Glutamatergic neuron (in vitro differentiated cells): Measurements from ENCODE around the gene FANK1. TPM values are rescaled to one million over a fixed set of nuclear protein-coding genes. Genes with fewer than 3 reads are reported as not detected.
A peak's percentile ranks its signal among the peaks of the same experiment; 100 is the strongest.

Source experiments
- DNase-seq: peaks from one replicate; pipeline ENCODE4 v3.0.0; 2022
- H3K27ac Mint-ChIP-seq: one replicate; pipeline ENCODE4 v1.8.0; 2020; ENCODE audit warnings: mild to moderate bottlenecking, mixed read lengths, inconsistent platforms; ENCODE audit not compliant: unreplicated experiment
- H3K27me3 Mint-ChIP-seq: one replicate; pipeline ENCODE4 v1.8.0; 2020; ENCODE audit warnings: mild to moderate bottlenecking, moderate library complexity, mixed read lengths, inconsistent platforms; ENCODE audit not compliant: unreplicated experiment
- H3K36me3 Mint-ChIP-seq: one replicate; pipeline ENCODE4 v1.8.0; 2020; ENCODE audit warnings: mild to moderate bottlenecking, mixed read lengths, inconsistent platforms; ENCODE audit not compliant: unreplicated experiment
- H3K4me1 Mint-ChIP-seq: one replicate; pipeline ENCODE4 v1.8.0; 2020; ENCODE audit warnings: mild to moderate bottlenecking, low read depth, mixed read lengths, inconsistent platforms; ENCODE audit not compliant: unreplicated experiment
- H3K4me3 Mint-ChIP-seq: one replicate; pipeline ENCODE4 v1.8.0; 2020; ENCODE audit warnings: mild to moderate bottlenecking, mixed read lengths, inconsistent platforms; ENCODE audit not compliant: unreplicated experiment
- H3K9me3 Mint-ChIP-seq: one replicate; pipeline ENCODE4 v1.8.0; 2020; ENCODE audit warnings: mild to moderate bottlenecking, moderate library complexity, mixed read lengths, inconsistent platforms; ENCODE audit not compliant: unreplicated experiment
- CTCF ChIP-seq: fragments of 200-600 bp; sonication (generic); IDR thresholded peaks from one replicate; pipeline ENCODE4 v1.5.0; 2021; ENCODE audit not compliant: partially characterized antibody, unreplicated experiment
- total RNA-seq: library from RNA; stranded (reverse); fragmentation: NEBNext Ultra II Directional; extraction: Animal tissue kit (Norgen Biotek cat#: 25700); gene quantifications from one replicate; pipeline ENCODE4 v1.2.1, GENCODE V29; 2021; ENCODE audit not compliant: unreplicated experiment

The FANK1 gene
- total RNA-seq, 1 donor from 2014 or later: 0.59 TPM

GRCh38 chr10:125865120-125865519 lies 31.2 kb upstream of the FANK1 start:
- Mint-ChIP-seq H3K27me3 (no peaks in the 10 kb centered on the region), H3K27ac (no peak overlapping the region), H3K9me3 (no peaks in the 10 kb centered on the region), H3K4me3 (no peak overlapping the region), H3K36me3 (no peaks in the 10 kb centered on the region), H3K4me1 (no peaks in the 10 kb centered on the region)
- no peak for DNase-seq
- TF ChIP-seq CTCF: no peak

GRCh38 chr10:125866421-125867029 lies 29.8 kb upstream of the FANK1 start:
- no peaks in the 10 kb centered on the region for H3K36me3 Mint-ChIP-seq
- no peaks in the 10 kb centered on the region for H3K27me3 Mint-ChIP-seq
- no peak overlapping the region for H3K27ac Mint-ChIP-seq

GRCh38 chr10:125868372-125868975 lies 27.9 kb upstream of the FANK1 start:
- DNase-seq: no peak
- no peaks in the 10 kb centered on the region for H3K9me3 Mint-ChIP-seq
- no peaks in the 10 kb centered on the region for H3K4me1 Mint-ChIP-seq
- TF ChIP-seq CTCF: peak; percentile 67
- H3K36me3 Mint-ChIP-seq: no peaks in the 10 kb centered on the region
- H3K27ac Mint-ChIP-seq: no peak overlapping the region
- no peak overlapping the region for H3K4me3 Mint-ChIP-seq
- H3K27me3 Mint-ChIP-seq: no peaks in the 10 kb centered on the region

More at GRCh38 chr10:125866421-125867029, 29.8 kb upstream of the FANK1 start:
- H3K4me1 Mint-ChIP-seq: no peaks in the 10 kb centered on the region
- DNase-seq: no peak
- no peak overlapping the region for H3K4me3 Mint-ChIP-seq
- no peaks in the 10 kb centered on the region for H3K9me3 Mint-ChIP-seq
- TF ChIP-seq CTCF: no peak

GRCh38 chr10:125871338-125871737 lies 25.0 kb upstream of the FANK1 start:
- Mint-ChIP-seq H3K27me3 (no peaks in the 10 kb centered on the region), H3K9me3 (no peaks in the 10 kb centered on the region), H3K4me1 (no peaks in the 10 kb centered on the region), H3K36me3 (peaks cover 15% of the 10 kb centered on the region), H3K4me3 (no peak overlapping the region), H3K27ac (no peak overlapping the region)
- no peak for TF ChIP-seq CTCF
- DNase-seq: no peak
